ENCODE data around the gene KCTD20. TPM values are rescaled to one million over a fixed set of nuclear protein-coding genes. Genes with fewer than 3 reads are reported as not detected.
A peak's percentile ranks its signal among the peaks of the same experiment; 100 is the strongest.
"Not testable (repeated sequence)": the region's sequence is repeated elsewhere in the genome, so short reads cannot be mapped to it uniquely, and the experiment has no call there.

Gene KCTD20
- total and polyA plus RNA-seq, 2 of the 13 experiments (the other 11 are each of a cell fraction or from before 2014, with no cell fraction given), result 52.7 to 67.1 TPM

- H4K20me1 ChIP-seq (ENCODE audit: insufficient read depth, low read length); H3K27me3 ChIP-seq (ENCODE audit: control insufficient read depth in 1 of 2, insufficient read depth in 2 of 2, low read length in 2 of 2); H3K4me3 ChIP-seq (replicated peaks in 1 of 3; ENCODE audit: insufficient read depth in 1 of 3, low read depth in 2 of 3, low read length in 3 of 3); BruUV-seq (replicated peaks); H2AFZ ChIP-seq (ENCODE audit: low read length); CTCF ChIA-PET (ENCODE audit: low intra/inter-chr PET ratio, low total read pairs); H3K9me3 ChIP-seq (ENCODE audit: low read length); ATAC-seq; H3K27ac ChIP-seq (ENCODE audit: extremely low read length, insufficient read depth, low read length); DNase-seq (ENCODE audit: low spot score); intact Hi-C loops (cut with micrococcal nuclease; ENCODE audit: unreplicated experiment); FAIRE-seq; in situ Hi-C loops (cut with HindIII; ENCODE audit: extremely low pct_ligation_motif_present, low pct_unique_long_range_greater_than_20kb); H3K4me2 ChIP-seq (ENCODE audit: low read depth, low read length); H3K9ac ChIP-seq (ENCODE audit: insufficient read depth, low read depth, low read length): not testable (repeated sequence)
- peaks cover 4 to 13% of the 10 kb centered on the region in 2 experiments; a peak in 4 of 5 replicates for H3K36me3 ChIP-seq (replicated peaks in 1 of 2; ENCODE audit: control insufficient read depth in 1 of 2, insufficient read depth in 2 of 2, low read length in 2 of 2)
- peaks cover 86% of the 10 kb centered on the region for H3K79me2 ChIP-seq (ENCODE audit: insufficient read depth, low read length)
- TF ChIP-seq ZMYM2 (CRISPR knock-in tag; IDR thresholded peaks at IDR 0.05), result 0 out of 2 replicates have a peak, but pooled peaks have one; percentile 18
- peak; percentile 58 to 69; a peak in 3 of 4 replicates for TF ChIP-seq MAFK (conservative IDR thresholded peaks at IDR 0.05 in 1 of 2, IDR thresholded peaks at IDR 0.05 in 1 of 2; ENCODE audit: low read length in 2 of 2)
- TF ChIP-seq MAFF (IDR thresholded peaks at IDR 0.05; ENCODE audit: low read depth, low read length), result peak; percentile 62
- TF ChIP-seq NFYC (CRISPR knock-in tag; IDR thresholded peaks at IDR 0.05), result peak; percentile 54; the same call in 1 of the 2 replicates
- TF ChIP-seq NFYB (CRISPR knock-in tag; IDR thresholded peaks at IDR 0.05), result peak; percentile 57
- WGBS (ENCODE audit: low lambda C conversion rate), result 96% methylated on average over 10 of the region's 10 CpGs
- POLR2A ChIA-PET, result interaction anchor here (0.8 to 1.2 kb wide), 2 partner anchors 10 to 26 kb away, joined by 3 to 6 read pairs; no protein-coding TSS in a partner anchor
- H3K4me1 ChIP-seq (ENCODE audit: insufficient read depth, low read length), result peaks cover 17% of the 10 kb centered on the region
Observed at GRCh38 chr6:36449173-36449572, 6.4 kb downstream of the KCTD20 start.

DNA sequence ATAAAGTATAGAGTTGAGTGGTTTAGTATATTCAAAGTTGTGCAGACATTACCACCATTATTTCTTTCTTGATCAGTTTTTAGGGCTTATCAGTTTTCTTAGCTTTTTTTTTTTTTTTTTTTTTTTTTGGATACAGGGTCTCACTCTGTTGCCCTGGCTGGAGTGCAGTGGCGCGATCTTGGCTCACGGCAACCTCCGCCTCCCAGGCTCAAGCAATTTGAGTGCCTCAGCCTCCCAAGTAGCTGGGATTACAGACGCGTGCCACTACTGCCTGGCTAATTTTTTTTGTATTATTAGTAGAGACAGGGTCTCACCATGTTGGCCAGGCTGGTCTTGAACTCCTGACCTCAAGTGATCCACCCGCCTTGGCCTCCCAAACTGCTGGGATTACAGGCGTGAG is 10.1 kb downstream of the KCTD20 start:
- 98% methylated on average over 8 of the region's 8 CpGs for WGBS (ENCODE audit: low lambda C conversion rate)
- H3K79me2 ChIP-seq (ENCODE audit: insufficient read depth, low read length), result peaks cover 83% of the 10 kb centered on the region
- H3K4me2 ChIP-seq (ENCODE audit: low read depth, low read length); H3K4me3 ChIP-seq (replicated peaks in 1 of 3; ENCODE audit: insufficient read depth in 1 of 3, low read depth in 2 of 3, low read length in 3 of 3); intact Hi-C loops (cut with micrococcal nuclease; ENCODE audit: unreplicated experiment); BruUV-seq (replicated peaks); H3K9ac ChIP-seq (ENCODE audit: insufficient read depth, low read depth, low read length); H3K4me1 ChIP-seq (ENCODE audit: insufficient read depth, low read length); H3K27me3 ChIP-seq (ENCODE audit: control insufficient read depth in 1 of 2, insufficient read depth in 2 of 2, low read length in 2 of 2); in situ Hi-C loops (cut with HindIII; ENCODE audit: extremely low pct_ligation_motif_present, low pct_unique_long_range_greater_than_20kb); H3K9me3 ChIP-seq (ENCODE audit: low read length); ATAC-seq; H3K27ac ChIP-seq (ENCODE audit: extremely low read length, insufficient read depth, low read length); H4K20me1 ChIP-seq (ENCODE audit: insufficient read depth, low read length); FAIRE-seq; DNase-seq (ENCODE audit: low spot score); H2AFZ ChIP-seq (ENCODE audit: low read length); CTCF ChIA-PET (ENCODE audit: low intra/inter-chr PET ratio, low total read pairs): not testable (repeated sequence)
- POLR2A ChIA-PET, result interaction anchor here (0.7 to 1.0 kb wide), 2 partner anchors 63 to 1355 kb away, joined by 3 read pairs; no protein-coding TSS in a partner anchor
- peaks cover 5 to 18% of the 10 kb centered on the region in 2 experiments for H3K36me3 ChIP-seq (replicated peaks in 1 of 2; ENCODE audit: control insufficient read depth in 1 of 2, insufficient read depth in 2 of 2, low read length in 2 of 2)

Data from HepG2 (cell line).